ENCODE measurements around the gene MRPL11. TPM values are rescaled to one million over a fixed set of nuclear protein-coding genes. Genes with fewer than 3 reads are reported as not detected.

Gene MRPL11
- total RNA-seq, 2 experiments from 2014 or later, result 17.7 to 21.0 TPM

DNA sequence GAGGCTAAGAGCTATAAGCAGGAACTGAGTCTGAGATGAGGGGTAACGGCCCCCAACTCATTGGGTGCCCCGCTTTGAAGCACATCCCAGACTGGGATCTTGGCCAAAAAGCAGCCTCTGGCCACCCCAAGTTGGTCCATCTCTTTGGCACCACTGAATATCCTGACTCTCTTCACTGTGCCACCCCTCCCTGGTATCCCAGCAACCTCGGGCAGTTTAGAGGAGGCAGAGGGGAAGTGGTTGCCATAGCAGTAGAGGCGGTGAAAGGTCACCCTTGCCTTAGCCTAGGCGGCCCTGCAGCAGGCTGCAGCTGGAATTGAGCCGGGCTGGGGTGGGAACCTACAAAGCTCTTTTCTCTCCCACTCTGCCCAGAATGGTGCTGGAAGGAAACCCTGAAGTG is 29.1 kb upstream of the MRPL11 start:
- H3K27ac ChIP-seq (ENCODE audit: low read depth in 1 of 2, low read length in 2 of 2), result no peak overlapping the region
- ChIA-PET POLR2A (interaction anchor here (0.6 to 4.9 kb wide), 6 partner anchors 12 to 317 kb away, joined by 3 to 88 read pairs (median 10); partner anchors contain the start of genes DPP3, MRPL11 and RBM4B), CTCF (interaction anchor here (2.6 kb wide), 1 partner anchor 12 kb away, joined by 12 read pairs; the partner anchor contains the start of gene DPP3)
- ATAC-seq (ENCODE audit: poor library complexity) (no peak), DNase-seq (peak in 4 of 14 experiments; percentile 27 to 65 (median 50))
- H3K36me3 Mint-ChIP-seq (ENCODE audit: low read depth), result peaks cover 10% of the 10 kb centered on the region
- TF ChIP-seq, protein P1, sequence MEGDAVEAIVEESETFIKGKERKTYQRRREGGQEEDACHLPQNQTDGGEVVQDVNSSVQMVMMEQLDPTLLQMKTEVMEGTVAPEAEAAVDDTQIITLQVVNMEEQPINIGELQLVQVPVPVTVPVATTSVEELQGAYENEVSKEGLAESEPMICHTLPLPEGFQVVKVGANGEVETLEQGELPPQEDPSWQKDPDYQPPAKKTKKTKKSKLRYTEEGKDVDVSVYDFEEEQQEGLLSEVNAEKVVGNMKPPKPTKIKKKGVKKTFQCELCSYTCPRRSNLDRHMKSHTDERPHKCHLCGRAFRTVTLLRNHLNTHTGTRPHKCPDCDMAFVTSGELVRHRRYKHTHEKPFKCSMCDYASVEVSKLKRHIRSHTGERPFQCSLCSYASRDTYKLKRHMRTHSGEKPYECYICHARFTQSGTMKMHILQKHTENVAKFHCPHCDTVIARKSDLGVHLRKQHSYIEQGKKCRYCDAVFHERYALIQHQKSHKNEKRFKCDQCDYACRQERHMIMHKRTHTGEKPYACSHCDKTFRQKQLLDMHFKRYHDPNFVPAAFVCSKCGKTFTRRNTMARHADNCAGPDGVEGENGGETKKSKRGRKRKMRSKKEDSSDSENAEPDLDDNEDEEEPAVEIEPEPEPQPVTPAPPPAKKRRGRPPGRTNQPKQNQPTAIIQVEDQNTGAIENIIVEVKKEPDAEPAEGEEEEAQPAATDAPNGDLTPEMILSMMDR (IDR thresholded peaks at IDR 0.05), result no peak
- peak overlapping the region; percentile 67 for H3K27ac Mint-ChIP-seq
- no peaks in the 10 kb centered on the region for H3K9me3 ChIP-seq (ENCODE audit: control insufficient read depth in 1 of 2, insufficient read depth in 1 of 2, low read length in 2 of 2)
- intact Hi-C loops (cut with DNase I, micrococcal nuclease), result loop anchor here (2.0 to 5.0 kb wide), 6 partner anchors 29 to 945 kb away; partner anchors contain the start of genes MRPL11 (in 2 of the 2), ACTN3 (in 1 of the 2), PC (in 1 of the 2) and RBM14 (in 1 of the 2)
- no peaks in the 10 kb centered on the region for H3K27me3 Mint-ChIP-seq
- H3K36me3 ChIP-seq (ENCODE audit: insufficient read depth, low read length), result peaks cover 13% of the 10 kb centered on the region
- no peaks in the 10 kb centered on the region for H3K27me3 ChIP-seq (ENCODE audit: control insufficient read depth in 1 of 2, insufficient read depth in 2 of 2, low read length in 2 of 2)
- H3K4me1 ChIP-seq (ENCODE audit: insufficient read depth, low read length), result peaks cover 26% of the 10 kb centered on the region
- H3K4me3 Mint-ChIP-seq, result peak overlapping the region; percentile 92
- H3K4me3 ChIP-seq (ENCODE audit: low read length), result peak overlapping the region; percentile 61
- peaks cover 27% of the 10 kb centered on the region for H3K4me1 Mint-ChIP-seq (ENCODE audit: low read depth)
- no peaks in the 10 kb centered on the region for H3K9me3 Mint-ChIP-seq

GRCh38 chr11:66467034-66467659 is 28.5 kb upstream of the MRPL11 start:
- Mint-ChIP-seq H3K9me3 (no peaks in the 10 kb centered on the region), H3K27me3 (no peaks in the 10 kb centered on the region), H3K27ac (peak overlapping the region; percentile 67), H3K4me3 (peak overlapping the region; percentile 92), H3K4me1 (ENCODE audit: low read depth) (peaks cover 27% of the 10 kb centered on the region), H3K36me3 (ENCODE audit: low read depth) (peaks cover 4% of the 10 kb centered on the region)
- Histone ChIP-seq H3K27me3 (ENCODE audit: control insufficient read depth in 1 of 2, insufficient read depth in 2 of 2, low read length in 2 of 2) (no peaks in the 10 kb centered on the region), H3K27ac (ENCODE audit: low read depth in 1 of 2, low read length in 2 of 2) (no peak overlapping the region), H3K9me3 (ENCODE audit: control insufficient read depth in 1 of 2, insufficient read depth in 1 of 2, low read length in 2 of 2) (no peaks in the 10 kb centered on the region), H3K4me1 (ENCODE audit: insufficient read depth, low read length) (peaks cover 26% of the 10 kb centered on the region), H3K4me3 (ENCODE audit: low read length) (peak overlapping the region; percentile 61), H3K36me3 (ENCODE audit: insufficient read depth, low read length) (peaks cover 7% of the 10 kb centered on the region)
- ChIA-PET POLR2A (interaction anchor here (0.6 to 4.9 kb wide), 19 partner anchors 12 to 801 kb away, joined by 3 to 88 read pairs (median 5); partner anchors contain the start of genes ACTN3, BBS1, CTSF and DPP3), CTCF (interaction anchor here (0.7 to 3.0 kb wide), 3 partner anchors 12 to 211 kb away, joined by 3 to 25 read pairs (median 12); partner anchors contain the start of genes DPP3 and MRPL11)
- ATAC-seq (ENCODE audit: poor library complexity) (peak; percentile 50), DNase-seq (peak in 6 of 14 experiments; percentile 14 to 81 (median 52))
- intact Hi-C loops (cut with DNase I, micrococcal nuclease), result loop anchor here (2.0 to 5.0 kb wide), 6 partner anchors 28 to 945 kb away; partner anchors contain the start of genes MRPL11 (in 2 of the 2), ACTN3 (in 1 of the 2), PC (in 1 of the 2) and RBM14 (in 1 of the 2)
- TF ChIP-seq, protein P1 (IDR thresholded peaks at IDR 0.05), result peak; percentile 45

DNA sequence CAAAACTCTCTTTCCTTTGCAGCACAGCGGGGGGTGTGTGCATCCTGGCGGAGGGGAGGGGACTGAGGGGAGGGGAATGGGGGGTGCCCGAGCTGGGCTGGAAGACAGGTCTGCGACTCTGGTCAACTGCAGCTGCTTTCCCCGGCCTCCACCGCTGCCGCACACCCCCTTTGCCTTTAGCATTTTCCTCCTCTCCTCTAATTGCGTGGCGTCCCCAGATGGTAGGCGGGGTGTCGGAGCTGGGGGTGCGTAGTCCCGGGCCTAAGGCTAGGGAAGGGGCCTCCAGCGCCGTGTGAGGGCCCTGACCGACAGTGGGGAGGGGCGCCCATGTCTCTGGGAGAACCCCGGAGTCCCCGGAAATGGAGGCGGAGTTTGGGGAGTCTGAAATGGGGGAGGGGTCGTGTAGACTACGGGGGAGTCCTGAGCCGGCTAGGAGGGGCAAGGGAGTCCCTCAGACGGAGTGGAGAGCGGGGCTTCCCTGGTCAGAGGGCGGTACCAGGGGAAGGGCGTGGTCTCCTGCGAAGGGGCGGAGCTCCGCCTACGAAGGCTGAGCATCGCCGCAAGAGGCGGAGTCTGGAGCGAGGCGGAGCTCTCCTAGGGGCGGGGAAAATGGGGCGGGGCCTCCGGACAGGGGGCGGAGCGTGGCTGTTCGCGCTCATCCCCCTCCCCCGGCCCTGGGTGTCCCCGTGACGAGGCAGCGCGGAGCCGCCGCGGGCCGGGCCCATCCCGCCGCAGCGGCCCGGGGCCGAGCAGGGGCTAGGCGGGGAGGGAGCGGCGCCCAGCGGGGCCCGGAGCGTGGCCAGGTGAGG is 27.8 kb upstream of the MRPL11 start, which contains the start of gene PELI3:
PELI3 (plus strand) TSS at position 681 of the 809 bp plus-strand sequence. CDS start 1,224 bp downstream, outside the sequence.
- Histone ChIP-seq H3K4me3 (ENCODE audit: low read length) (peak within 1 kb of the TSS; percentile 76), H3K4me1 (ENCODE audit: insufficient read depth, low read length) (peaks cover 26% of the 10 kb centered on the region), H3K27me3 (ENCODE audit: control insufficient read depth in 1 of 2, insufficient read depth in 2 of 2, low read length in 2 of 2) (no peaks in the 10 kb centered on the region), H3K27ac (ENCODE audit: low read depth in 1 of 2, low read length in 2 of 2) (peak within 1 kb of the TSS; percentile 84 to 90), H3K9me3 (ENCODE audit: control insufficient read depth in 1 of 2, insufficient read depth in 1 of 2, low read length in 2 of 2) (no peaks in the 10 kb centered on the region), H3K36me3 (ENCODE audit: insufficient read depth, low read length) (peaks cover 4% of the 10 kb centered on the region)
- Mint-ChIP-seq H3K4me3 (peak within 1 kb of the TSS; percentile 92), H3K9me3 (no peaks in the 10 kb centered on the region), H3K36me3 (ENCODE audit: low read depth) (peaks cover 4% of the 10 kb centered on the region), H3K27me3 (no peaks in the 10 kb centered on the region), H3K27ac (peak within 1 kb of the TSS; percentile 86), H3K4me1 (ENCODE audit: low read depth) (peaks cover 27% of the 10 kb centered on the region)
- TF ChIP-seq, protein P1 (IDR thresholded peaks at IDR 0.05), result no peak
- ATAC-seq (ENCODE audit: poor library complexity), result peak; percentile 86
- intact Hi-C loops (cut with DNase I, micrococcal nuclease), result loop anchor here (1.0 to 5.0 kb wide), 8 partner anchors 14 to 944 kb away; partner anchors contain the start of genes MRPL11 (in 2 of the 2), ACTN3 (in 1 of the 2), DPP3 (in 1 of the 2) and PC (in 1 of the 2)
- DNase-seq, result peak; percentile 92 to 98 (median 95)
- ChIA-PET CTCF (interaction anchor here (0.6 to 3.0 kb wide), 4 partner anchors 13 to 218 kb away, joined by 3 to 25 read pairs (median 8); partner anchors contain the start of genes DPP3 and MRPL11), POLR2A (interaction anchor here (0.6 to 4.9 kb wide), 20 partner anchors 11 to 802 kb away, joined by 3 to 88 read pairs (median 4); partner anchors contain the start of genes ACTN3, BBS1, CTSF and DPP3)
